NCI-H526 treated with DMSO at 0.1 percent for 48 hours (cell line): ENCODE data around the gene ERC2.
A peak's percentile ranks its signal among the peaks of the same experiment; 100 is the strongest.

Experiments
- DNase-seq: peaks from one replicate; lab custom pipeline; 2025; lab: John Stamatoyannopoulos, UW

ERC2 gene

GRCh38 chr3:56253941-56254665 lies 214.2 kb downstream of the ERC2 start:
- no peak for DNase-seq

GRCh38 chr3:56251343-56251945 lies 216.8 kb downstream of the ERC2 start:
- DNase-seq = peak; percentile 18

GRCh38 chr3:56248021-56248420 lies 220.2 kb downstream of the ERC2 start:
- no peak for DNase-seq

- DNase-seq = no peak
These were observed 230.0 kb downstream of the ERC2 start for GRCh38 chr3:56238299-56238698.

- no peak for DNase-seq
These were observed 234.5 kb downstream of the ERC2 start for GRCh38 chr3:56233742-56234141.

- no peak for DNase-seq
These were observed 239.0 kb downstream of the ERC2 start for GRCh38 chr3:56229311-56229710.

GRCh38 chr3:56222866-56223265 lies 245.4 kb downstream of the ERC2 start:
- no peak for DNase-seq

GRCh38 chr3:56219894-56220805 lies 248.1 kb downstream of the ERC2 start:
- no peak for DNase-seq

- no peak for DNase-seq
These were observed 258.1 kb downstream of the ERC2 start for GRCh38 chr3:56209982-56210751.

GRCh38 chr3:56207922-56208321 lies 260.3 kb downstream of the ERC2 start:
- DNase-seq = peak; percentile 40

GRCh38 chr3:56205406-56205805 lies 262.9 kb downstream of the ERC2 start:
- DNase-seq = peak; percentile 5

GRCh38 chr3:56202997-56203396 lies 265.3 kb downstream of the ERC2 start:
- no peak for DNase-seq

- DNase-seq = no peak
These were observed 266.9 kb downstream of the ERC2 start for GRCh38 chr3:56201407-56201806.

- no peak for DNase-seq
These were observed 268.0 kb downstream of the ERC2 start for GRCh38 chr3:56200251-56200650.

GRCh38 chr3:56197991-56198390 lies 270.3 kb downstream of the ERC2 start:
- DNase-seq = no peak

GRCh38 chr3:56197259-56197965 lies 270.9 kb downstream of the ERC2 start:
- DNase-seq = no peak

GRCh38 chr3:56196700-56197099 lies 271.6 kb downstream of the ERC2 start:
- DNase-seq = no peak

GRCh38 chr3:56193519-56193918 lies 274.7 kb downstream of the ERC2 start:
- no peak for DNase-seq

GRCh38 chr3:56192001-56192400 lies 276.3 kb downstream of the ERC2 start:
- DNase-seq = no peak

GRCh38 chr3:56190771-56191305 lies 277.4 kb downstream of the ERC2 start:
- no peak for DNase-seq

GRCh38 chr3:56190130-56190529 lies 278.1 kb downstream of the ERC2 start:
- no peak for DNase-seq
